GM12801 (cell line): ENCODE data around the gene EPHA3.

Experiments used
- TF ChIP-seq, protein P1 (sequence below): IDR thresholded peaks from one replicate; pipeline ENCODE4 v1.5.1; 2011; ENCODE audit warnings: control low read depth; ENCODE audit not compliant: insufficient read length; ENCODE audit errors: extremely low read depth

EPHA3 gene

DNA sequence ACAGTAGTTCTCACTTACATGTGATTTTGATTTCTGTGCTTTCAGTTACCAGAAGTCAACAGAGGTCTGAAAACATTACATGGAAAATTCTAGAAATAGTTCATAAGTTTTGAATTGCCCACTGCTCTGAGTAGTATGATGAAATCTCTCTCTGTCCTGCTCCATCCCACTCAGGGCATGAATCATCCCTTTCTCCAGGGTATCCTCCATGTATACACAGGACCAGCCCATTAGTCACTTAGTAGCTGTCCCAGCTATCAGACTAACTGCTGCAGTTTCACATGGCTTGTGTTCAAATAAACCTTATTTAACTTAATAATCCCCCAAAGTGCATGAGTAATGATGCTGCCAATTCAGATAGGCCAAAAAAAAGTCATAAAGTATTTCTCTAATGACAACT, 38.6 kb downstream of the EPHA3 start:
- TF ChIP-seq, protein P1, sequence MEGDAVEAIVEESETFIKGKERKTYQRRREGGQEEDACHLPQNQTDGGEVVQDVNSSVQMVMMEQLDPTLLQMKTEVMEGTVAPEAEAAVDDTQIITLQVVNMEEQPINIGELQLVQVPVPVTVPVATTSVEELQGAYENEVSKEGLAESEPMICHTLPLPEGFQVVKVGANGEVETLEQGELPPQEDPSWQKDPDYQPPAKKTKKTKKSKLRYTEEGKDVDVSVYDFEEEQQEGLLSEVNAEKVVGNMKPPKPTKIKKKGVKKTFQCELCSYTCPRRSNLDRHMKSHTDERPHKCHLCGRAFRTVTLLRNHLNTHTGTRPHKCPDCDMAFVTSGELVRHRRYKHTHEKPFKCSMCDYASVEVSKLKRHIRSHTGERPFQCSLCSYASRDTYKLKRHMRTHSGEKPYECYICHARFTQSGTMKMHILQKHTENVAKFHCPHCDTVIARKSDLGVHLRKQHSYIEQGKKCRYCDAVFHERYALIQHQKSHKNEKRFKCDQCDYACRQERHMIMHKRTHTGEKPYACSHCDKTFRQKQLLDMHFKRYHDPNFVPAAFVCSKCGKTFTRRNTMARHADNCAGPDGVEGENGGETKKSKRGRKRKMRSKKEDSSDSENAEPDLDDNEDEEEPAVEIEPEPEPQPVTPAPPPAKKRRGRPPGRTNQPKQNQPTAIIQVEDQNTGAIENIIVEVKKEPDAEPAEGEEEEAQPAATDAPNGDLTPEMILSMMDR: no peak

DNA sequence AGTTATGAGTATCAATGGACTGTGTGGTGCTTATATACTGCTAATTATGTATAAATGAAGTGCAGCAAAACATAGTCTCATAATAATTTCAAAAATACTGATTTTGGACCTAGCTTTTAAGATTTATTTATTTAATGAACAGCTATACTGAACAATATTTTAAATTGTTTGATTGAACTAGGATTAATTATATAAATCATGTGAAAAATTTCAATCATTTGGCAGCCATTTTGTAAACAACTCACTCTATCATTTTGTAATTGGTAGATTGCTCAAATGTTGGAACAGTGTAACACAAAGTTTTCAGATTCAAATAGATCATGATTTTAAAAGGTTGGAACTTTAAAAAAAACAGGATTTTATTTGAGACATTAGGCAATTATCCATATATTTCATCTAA, 47.0 kb downstream of the EPHA3 start:
- TF ChIP-seq, protein P1: no peak

DNA sequence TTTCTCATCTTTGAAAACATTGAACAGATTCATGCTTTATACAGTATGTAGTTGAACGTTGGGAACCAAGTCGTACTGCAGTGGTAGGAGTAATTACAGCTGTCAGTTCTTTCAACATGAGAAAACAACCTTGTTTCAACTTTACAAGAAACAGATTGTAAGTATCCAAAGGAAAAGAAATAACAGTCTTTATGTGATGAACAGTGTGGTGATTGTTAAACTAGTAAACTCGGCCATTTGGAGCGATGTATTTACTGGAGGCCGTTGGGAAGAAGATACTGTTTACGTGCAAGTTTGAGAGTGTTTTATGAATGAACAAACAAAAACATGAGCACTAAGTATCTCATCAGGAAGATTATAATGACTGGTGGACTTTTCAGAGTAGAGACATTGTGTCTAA, 48.4 kb downstream of the EPHA3 start:
- TF ChIP-seq, protein P1: no peak

DNA sequence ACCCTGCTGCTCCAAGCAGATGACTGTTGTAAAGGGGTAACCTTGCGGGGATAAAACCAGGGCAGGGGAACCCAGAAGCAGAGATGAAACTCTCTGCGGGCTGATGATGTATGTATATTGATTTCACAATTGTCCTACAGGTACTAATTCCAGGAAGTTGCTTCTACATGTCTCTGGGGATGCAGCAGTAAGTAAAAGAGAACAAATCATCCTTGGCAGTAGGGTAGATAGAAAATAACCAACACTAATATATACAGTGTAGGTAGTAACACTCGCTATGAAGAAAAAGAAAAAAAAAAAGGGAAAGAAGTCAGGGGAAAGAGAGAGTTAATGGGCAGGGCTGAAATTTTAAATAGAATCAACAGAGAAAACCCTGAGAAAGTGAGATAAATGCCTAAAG, 50.2 kb downstream of the EPHA3 start:
- TF ChIP-seq, protein P1: no peak

DNA sequence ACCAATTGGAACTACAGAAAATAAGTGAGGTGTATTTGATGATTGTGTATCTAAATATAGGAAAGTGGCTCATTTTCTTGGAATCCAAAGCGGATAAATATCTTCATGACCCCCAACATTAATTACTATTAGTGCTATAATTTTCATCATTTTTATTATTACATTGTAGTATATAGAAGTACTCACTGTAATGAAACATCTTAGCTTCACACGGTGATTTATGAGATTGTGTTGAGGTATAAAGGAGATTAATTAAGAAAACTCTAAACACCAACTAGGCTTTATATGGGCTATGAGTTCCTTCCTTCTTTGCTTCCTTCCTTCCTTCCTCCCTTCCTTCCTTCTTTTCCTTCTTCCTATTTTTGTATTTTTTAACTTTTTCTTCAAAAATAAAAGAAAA, 52.2 kb downstream of the EPHA3 start:
- TF ChIP-seq, protein P1: no peak

DNA sequence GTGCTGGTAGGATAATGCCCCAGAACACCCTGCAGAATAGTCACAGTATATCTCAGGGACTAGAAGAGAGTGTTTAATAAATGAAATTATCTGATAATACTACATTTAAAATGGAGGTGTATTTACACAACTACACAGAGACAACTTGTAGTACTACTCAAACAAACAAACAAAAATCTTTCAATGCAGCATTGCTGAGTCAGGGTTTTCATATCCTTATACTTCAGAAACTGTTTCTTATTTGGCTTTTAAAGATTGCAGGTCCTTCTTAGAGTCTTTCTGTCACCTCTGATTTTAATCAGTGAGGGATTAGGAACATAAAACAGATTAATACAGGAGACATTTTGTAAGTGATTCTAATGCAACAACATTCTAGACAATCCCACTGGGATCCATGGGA, 57.4 kb downstream of the EPHA3 start:
- TF ChIP-seq, protein P1: no peak

DNA sequence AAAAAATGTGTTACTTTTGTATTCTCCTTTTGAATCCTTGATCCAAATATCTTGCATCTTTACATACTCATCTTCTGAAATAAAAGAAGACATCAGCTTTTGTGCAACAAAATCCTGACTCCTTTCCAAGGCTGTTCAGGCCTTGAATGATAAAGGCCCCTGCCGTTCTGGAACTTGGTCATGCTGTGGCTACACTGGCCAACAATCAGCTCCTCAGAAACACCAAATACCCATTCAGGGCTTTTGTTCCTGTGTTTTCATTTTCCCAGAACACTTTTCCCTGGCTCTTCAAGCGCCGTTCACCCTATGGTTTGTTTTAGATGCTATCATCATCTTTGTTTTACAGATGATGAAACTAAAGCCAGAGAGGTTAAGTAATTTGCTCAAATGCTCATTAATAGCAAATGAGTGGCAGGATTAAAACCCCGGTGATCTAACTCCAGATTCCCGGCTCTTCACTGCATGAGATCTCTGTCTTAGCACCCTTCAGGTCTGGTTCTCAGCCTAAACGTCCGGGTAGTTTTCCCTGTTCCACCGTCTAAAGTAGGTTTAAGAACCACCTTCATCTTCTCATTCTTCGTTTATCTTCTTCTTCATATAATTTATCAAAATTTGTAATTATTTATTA, 58.3 kb downstream of the EPHA3 start:
- TF ChIP-seq, protein P1: no peak
